Measurements from ENCODE around the gene GIT2. TPM values are rescaled to one million over a fixed set of nuclear protein-coding genes. Genes with fewer than 3 reads are reported as not detected.
A peak's percentile ranks its signal among the peaks of the same experiment; 100 is the strongest.
"Not testable (repeated sequence)": the region's sequence is repeated elsewhere in the genome, so short reads cannot be mapped to it uniquely, and the experiment has no call there.

GIT2 gene
- total and polyA plus RNA-seq, 2 donors (not counting 1 experiment from before 2014, with no cell fraction given): 75.2 to 163 TPM

- H3K27ac Mint-ChIP-seq: peak within 1 kb of the TSS; percentile 96
- TF ChIP-seq EZH2 (IDR thresholded peaks at IDR 0.05; ENCODE audit: borderline replicate concordance, insufficient read depth, low read depth, low read length, poor library complexity, severe bottlenecking): no peak
- TF ChIP-seq, protein P1, sequence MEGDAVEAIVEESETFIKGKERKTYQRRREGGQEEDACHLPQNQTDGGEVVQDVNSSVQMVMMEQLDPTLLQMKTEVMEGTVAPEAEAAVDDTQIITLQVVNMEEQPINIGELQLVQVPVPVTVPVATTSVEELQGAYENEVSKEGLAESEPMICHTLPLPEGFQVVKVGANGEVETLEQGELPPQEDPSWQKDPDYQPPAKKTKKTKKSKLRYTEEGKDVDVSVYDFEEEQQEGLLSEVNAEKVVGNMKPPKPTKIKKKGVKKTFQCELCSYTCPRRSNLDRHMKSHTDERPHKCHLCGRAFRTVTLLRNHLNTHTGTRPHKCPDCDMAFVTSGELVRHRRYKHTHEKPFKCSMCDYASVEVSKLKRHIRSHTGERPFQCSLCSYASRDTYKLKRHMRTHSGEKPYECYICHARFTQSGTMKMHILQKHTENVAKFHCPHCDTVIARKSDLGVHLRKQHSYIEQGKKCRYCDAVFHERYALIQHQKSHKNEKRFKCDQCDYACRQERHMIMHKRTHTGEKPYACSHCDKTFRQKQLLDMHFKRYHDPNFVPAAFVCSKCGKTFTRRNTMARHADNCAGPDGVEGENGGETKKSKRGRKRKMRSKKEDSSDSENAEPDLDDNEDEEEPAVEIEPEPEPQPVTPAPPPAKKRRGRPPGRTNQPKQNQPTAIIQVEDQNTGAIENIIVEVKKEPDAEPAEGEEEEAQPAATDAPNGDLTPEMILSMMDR (IDR thresholded peaks at IDR 0.05): no peak
- Histone ChIP-seq H3K9me3 (ENCODE audit: control extremely low read depth in 1 of 3, control insufficient read depth in 2 of 3, insufficient read depth in 1 of 3, low read length in 2 of 3) (no peaks in the 10 kb centered on the region), H3K4me1 (ENCODE audit: control insufficient read depth in 2 of 2, insufficient read depth in 2 of 2, low read length in 2 of 2) (peaks cover 13 to 24% of the 10 kb centered on the region in 2 donors), H3K27ac (ENCODE audit: low read length in 2 of 2) (peak within 1 kb of the TSS; percentile 49 to 74), H3K4me3 (ENCODE audit: control extremely low read depth in 1 of 5, extremely low read depth in 1 of 5, insufficient read depth in 1 of 5, low read depth in 2 of 5, low read length in 4 of 5) (peak within 1 kb of the TSS; percentile 66 to 83 (median 70)), H3K9ac (ENCODE audit: low read length) (peak within 1 kb of the TSS; percentile 75), H3K4me2 (replicated peaks; ENCODE audit: low read depth, low read length, poor library complexity, severe bottlenecking) (peak within 1 kb of the TSS; percentile 88), H2AFZ (ENCODE audit: insufficient read depth, low read depth, low read length, poor library complexity, severe bottlenecking) (peak within 1 kb of the TSS; percentile 95), H4K20me1 (ENCODE audit: control insufficient read depth, insufficient read depth, low read length, poor library complexity, severe bottlenecking) (no peaks in the 10 kb centered on the region), H3K79me2 (ENCODE audit: control insufficient read depth, insufficient read depth, low read length) (peaks cover 30% of the 10 kb centered on the region), H3K36me3 (replicated peaks in 1 of 2; ENCODE audit: control extremely low read depth in 1 of 2, control insufficient read depth in 1 of 2, extremely low read depth in 1 of 2, insufficient read depth in 2 of 2, low read length in 1 of 2) (peaks cover 0 to 16% of the 10 kb centered on the region in 2 experiments), H3K27me3 (replicated peaks in 1 of 4; ENCODE audit: control extremely low read depth in 1 of 4, control insufficient read depth in 3 of 4, insufficient read depth in 4 of 4, low read length in 3 of 4) (no peaks in the 10 kb centered on the region)
- H3K9me3 Mint-ChIP-seq (ENCODE audit: insufficient read depth): no peaks in the 10 kb centered on the region
- peaks cover 22% of the 10 kb centered on the region for H3K4me1 Mint-ChIP-seq
- under 1% methylated on average over 66 of the region's 69 CpGs for WGBS (ENCODE audit: insufficient coverage)
- H3K4me3 Mint-ChIP-seq: peak within 1 kb of the TSS; percentile 92
- peak; percentile 92 for ATAC-seq (ENCODE audit: low read depth)
- CTCF ChIA-PET: interaction anchor here (1.0 to 1.5 kb wide), 4 partner anchors 12 to 95 kb away, joined by 3 to 6 read pairs (median 3); no protein-coding TSS in a partner anchor
- intact Hi-C loops (cut with micrococcal nuclease): loop anchor here (2.0 to 5.0 kb wide), 2 partner anchors 19 to 382 kb away; partner anchors contain the start of genes ATP2A2 and GLTP
- POLR2A ChIA-PET: interaction anchor here (1.1 kb wide), 1 partner anchor 11 kb away, joined by 4 read pairs; no protein-coding TSS in a partner anchor
- H3K27me3 Mint-ChIP-seq: no peaks in the 10 kb centered on the region
- DNase-seq: peak; percentile 88
These were observed 96.1 kb downstream of the GIT2 start, which contains the start of gene TCHP for GRCh38 chr12:109899783-109900751. Gene TCHP (plus strand): TSS chr12:109900274. CDS start chr12:109903027, 2,753 bp downstream.

- Mint-ChIP-seq H3K27ac (peak overlapping the region; percentile 96), H3K4me1 (peaks cover 22% of the 10 kb centered on the region), H3K4me3 (peak overlapping the region; percentile 92)
- H3K27me3 Mint-ChIP-seq; POLR2A ChIA-PET; H4K20me1 ChIP-seq (ENCODE audit: control insufficient read depth, insufficient read depth, low read length, poor library complexity, severe bottlenecking); ATAC-seq (ENCODE audit: low read depth); intact Hi-C loops (cut with micrococcal nuclease); CTCF ChIA-PET; H3K27me3 ChIP-seq (replicated peaks in 1 of 4; ENCODE audit: control extremely low read depth in 1 of 4, control insufficient read depth in 3 of 4, insufficient read depth in 4 of 4, low read length in 3 of 4); DNase-seq; H3K9me3 Mint-ChIP-seq (ENCODE audit: insufficient read depth); H3K9me3 ChIP-seq (ENCODE audit: control extremely low read depth in 1 of 3, control insufficient read depth in 2 of 3, insufficient read depth in 1 of 3, low read length in 2 of 3); H3K36me3 ChIP-seq (replicated peaks in 1 of 2; ENCODE audit: control extremely low read depth in 1 of 2, control insufficient read depth in 1 of 2, extremely low read depth in 1 of 2, insufficient read depth in 2 of 2, low read length in 1 of 2): not testable (repeated sequence)
- Histone ChIP-seq H2AFZ (ENCODE audit: insufficient read depth, low read depth, low read length, poor library complexity, severe bottlenecking) (peak overlapping the region; percentile 95), H3K9ac (ENCODE audit: low read length) (peak overlapping the region; percentile 75), H3K4me2 (replicated peaks; ENCODE audit: low read depth, low read length, poor library complexity, severe bottlenecking) (peak overlapping the region; percentile 88), H3K27ac (ENCODE audit: low read length in 2 of 2) (peak overlapping the region in 1 of 2 donors; percentile 74), H3K79me2 (ENCODE audit: control insufficient read depth, insufficient read depth, low read length) (peaks cover 30% of the 10 kb centered on the region), H3K4me3 (ENCODE audit: control extremely low read depth in 1 of 5, extremely low read depth in 1 of 5, insufficient read depth in 1 of 5, low read depth in 2 of 5, low read length in 4 of 5) (peak overlapping the region in 1 of 5 experiments; percentile 83), H3K4me1 (ENCODE audit: control insufficient read depth in 2 of 2, insufficient read depth in 2 of 2, low read length in 2 of 2) (peaks cover 13 to 24% of the 10 kb centered on the region in 2 donors)
- WGBS (ENCODE audit: insufficient coverage): 100% methylated on average over 15 of the region's 15 CpGs
These were observed 96.8 kb downstream of the GIT2 start for GRCh38 chr12:109899345-109899744.

All from B cell (primary cell).